HEK293 (cell line): ENCODE results near the gene TMEM121B.

Source experiments
- CTCF ChIP-seq: fragments of 450-650 bp; formaldehyde crosslinking; IDR thresholded peaks from 2 replicates; pipeline ENCODE4 v1.5.1; 2016; ENCODE audit warnings: missing biosample characterization, missing genetic modification characterization
- YY1 ChIP-seq: fragments of 450-650 bp; formaldehyde crosslinking; IDR thresholded peaks from 2 replicates; pipeline ENCODE4 v1.5.1; 2018; ENCODE audit warnings: missing biosample characterization, missing genetic modification characterization
- ZNF24 ChIP-seq: fragments of 450-650 bp; formaldehyde crosslinking; IDR thresholded peaks from 2 replicates; pipeline ENCODE4 v1.5.1; 2016; ENCODE audit warnings: missing biosample characterization, missing genetic modification characterization
- ZNF510 ChIP-seq: fragments of 450-650 bp; formaldehyde crosslinking; IDR thresholded peaks from 2 replicates; pipeline ENCODE4 v1.5.1; 2018; ENCODE audit warnings: mild to moderate bottlenecking, missing genetic modification characterization, missing biosample characterization; ENCODE audit not compliant: insufficient replicate concordance
- ZSCAN23 ChIP-seq: fragments of 450-650 bp; formaldehyde crosslinking; IDR thresholded peaks from 2 replicates; pipeline ENCODE4 v1.5.1; 2016; ENCODE audit warnings: missing biosample characterization, missing genetic modification characterization
- TF ChIP-seq, protein P1 (sequence below): fragments of 450-650 bp; formaldehyde crosslinking; IDR thresholded peaks from 2 replicates; pipeline ENCODE4 v1.5.1; 2016; ENCODE audit warnings: missing biosample characterization, missing genetic modification characterization
- TF ChIP-seq, protein P2 (sequence below): fragments of 450-650 bp; formaldehyde crosslinking; IDR thresholded peaks from 2 replicates; pipeline ENCODE4 v1.5.1; 2017; ENCODE audit warnings: missing biosample characterization, mild to moderate bottlenecking, missing genetic modification characterization, moderate library complexity

GRCh38 chr22:17093081-17093480 is 28.1 kb downstream of the TMEM121B start:
- TF ChIP-seq ZNF24 (tag by site-specific recombination) (no peak), YY1 (tag by site-specific recombination) (no peak), ZSCAN23 (tag by site-specific recombination) (no peak), CTCF (tag by site-specific recombination) (no peak), ZNF510 (no peak)
- TF ChIP-seq, protein P1, sequence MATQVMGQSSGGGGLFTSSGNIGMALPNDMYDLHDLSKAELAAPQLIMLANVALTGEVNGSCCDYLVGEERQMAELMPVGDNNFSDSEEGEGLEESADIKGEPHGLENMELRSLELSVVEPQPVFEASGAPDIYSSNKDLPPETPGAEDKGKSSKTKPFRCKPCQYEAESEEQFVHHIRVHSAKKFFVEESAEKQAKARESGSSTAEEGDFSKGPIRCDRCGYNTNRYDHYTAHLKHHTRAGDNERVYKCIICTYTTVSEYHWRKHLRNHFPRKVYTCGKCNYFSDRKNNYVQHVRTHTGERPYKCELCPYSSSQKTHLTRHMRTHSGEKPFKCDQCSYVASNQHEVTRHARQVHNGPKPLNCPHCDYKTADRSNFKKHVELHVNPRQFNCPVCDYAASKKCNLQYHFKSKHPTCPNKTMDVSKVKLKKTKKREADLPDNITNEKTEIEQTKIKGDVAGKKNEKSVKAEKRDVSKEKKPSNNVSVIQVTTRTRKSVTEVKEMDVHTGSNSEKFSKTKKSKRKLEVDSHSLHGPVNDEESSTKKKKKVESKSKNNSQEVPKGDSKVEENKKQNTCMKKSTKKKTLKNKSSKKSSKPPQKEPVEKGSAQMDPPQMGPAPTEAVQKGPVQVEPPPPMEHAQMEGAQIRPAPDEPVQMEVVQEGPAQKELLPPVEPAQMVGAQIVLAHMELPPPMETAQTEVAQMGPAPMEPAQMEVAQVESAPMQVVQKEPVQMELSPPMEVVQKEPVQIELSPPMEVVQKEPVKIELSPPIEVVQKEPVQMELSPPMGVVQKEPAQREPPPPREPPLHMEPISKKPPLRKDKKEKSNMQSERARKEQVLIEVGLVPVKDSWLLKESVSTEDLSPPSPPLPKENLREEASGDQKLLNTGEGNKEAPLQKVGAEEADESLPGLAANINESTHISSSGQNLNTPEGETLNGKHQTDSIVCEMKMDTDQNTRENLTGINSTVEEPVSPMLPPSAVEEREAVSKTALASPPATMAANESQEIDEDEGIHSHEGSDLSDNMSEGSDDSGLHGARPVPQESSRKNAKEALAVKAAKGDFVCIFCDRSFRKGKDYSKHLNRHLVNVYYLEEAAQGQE (tag by site-specific recombination), result no peak
- TF ChIP-seq, protein P2, sequence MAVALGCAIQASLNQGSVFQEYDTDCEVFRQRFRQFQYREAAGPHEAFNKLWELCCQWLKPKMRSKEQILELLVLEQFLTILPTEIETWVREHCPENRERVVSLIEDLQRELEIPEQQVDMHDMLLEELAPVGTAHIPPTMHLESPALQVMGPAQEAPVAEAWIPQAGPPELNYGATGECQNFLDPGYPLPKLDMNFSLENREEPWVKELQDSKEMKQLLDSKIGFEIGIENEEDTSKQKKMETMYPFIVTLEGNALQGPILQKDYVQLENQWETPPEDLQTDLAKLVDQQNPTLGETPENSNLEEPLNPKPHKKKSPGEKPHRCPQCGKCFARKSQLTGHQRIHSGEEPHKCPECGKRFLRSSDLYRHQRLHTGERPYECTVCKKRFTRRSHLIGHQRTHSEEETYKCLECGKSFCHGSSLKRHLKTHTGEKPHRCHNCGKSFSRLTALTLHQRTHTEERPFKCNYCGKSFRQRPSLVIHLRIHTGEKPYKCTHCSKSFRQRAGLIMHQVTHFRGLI (tag by site-specific recombination), result no peak
